IMR-90 (cell line): Measurements from ENCODE around the gene USP30. TPM values are rescaled to one million over a fixed set of nuclear protein-coding genes. Genes with fewer than 3 reads are reported as not detected.

ENCODE experiments used
- ATAC-seq: fragments of 200-7000 bp; cut with Tn5 transposase; 2 replicates; pipeline ENCODE4 v1.9.1; 2020; ENCODE audit warnings: low read depth, mild to moderate bottlenecking, moderate library complexity
- BruUV-seq: library from RNA; stranded (reverse); fragments of 400-500 nt; replicated peaks from 2 replicates; lab custom pipeline; 2021; lab: Mats Ljungman, UMichigan
- CTCF ChIA-PET: fragments of 300-600 bp; formaldehyde crosslinking; extraction: SDS; loops from one replicate; lab custom pipeline; 2021; ENCODE audit warnings: antibody characterized with exemption; lab: Yijun Ruan, JAX
- POLR2A ChIA-PET: fragments of 300-600 bp; sonication (Branson Sonifier 250); formaldehyde crosslinking; loops from one replicate; lab custom pipeline; 2022; ENCODE audit warnings: antibody characterized with exemption; ENCODE audit not compliant: unreplicated experiment; lab: Charles Lee
- DNase-seq: peaks from one replicate; pipeline ENCODE4 v3.0.0; 2013
- H2AFZ ChIP-seq: replicated peaks from 2 replicates; pipeline ENCODE3; 2013; ENCODE audit warnings: low read length, mild to moderate bottlenecking; ENCODE audit not compliant: poor library complexity
- H2AK5ac ChIP-seq: 2 replicates; pipeline ENCODE4 v1.6.1; 2013; ENCODE audit warnings: low read depth, low read length, inconsistent platforms
- H2AK9ac ChIP-seq: replicated peaks from 2 replicates; pipeline ENCODE3; 2013; ENCODE audit warnings: mild to moderate bottlenecking, low read depth, low read length, moderate library complexity; ENCODE audit not compliant: poor library complexity
- H2BK120ac ChIP-seq: 2 replicates; pipeline ENCODE4 v1.6.1; 2013; ENCODE audit warnings: low read depth, low read length, inconsistent platforms
- H2BK15ac ChIP-seq: 3 replicates; pipeline ENCODE4 v1.6.1; 2013; ENCODE audit warnings: low read depth, low read length, inconsistent platforms
- H2BK20ac ChIP-seq: 2 replicates; pipeline ENCODE4 v1.6.1; 2013; ENCODE audit warnings: low read depth, mild to moderate bottlenecking, inconsistent platforms, low read length, moderate library complexity
- H2BK5ac ChIP-seq: 2 replicates; pipeline ENCODE4 v1.6.1; 2013; ENCODE audit warnings: mild to moderate bottlenecking, low read depth, low read length, inconsistent platforms; ENCODE audit not compliant: poor library complexity, severe bottlenecking
- H3K14ac ChIP-seq: replicated peaks from 2 replicates; pipeline ENCODE4 v1.6.1; 2013; ENCODE audit warnings: low read depth, low read length, inconsistent platforms
- H3K18ac ChIP-seq: 2 replicates; pipeline ENCODE4 v1.6.1; 2013; ENCODE audit warnings: low read depth, low read length, control low read depth
- H3K23ac ChIP-seq: 2 replicates; pipeline ENCODE4 v1.6.1; 2013; ENCODE audit warnings: low read depth, low read length, inconsistent platforms
- H3K27ac ChIP-seq: 2 replicates; pipeline ENCODE4 v1.5.1; 2013; ENCODE audit warnings: mild to moderate bottlenecking, control low read depth, low read length; ENCODE audit not compliant: insufficient read depth
- H3K27me3 ChIP-seq: 2 replicates; pipeline ENCODE4 v1.6.1; 2013; ENCODE audit warnings: low read length; ENCODE audit not compliant: control insufficient read depth, insufficient read depth
- H3K36me3 ChIP-seq: 2 replicates; pipeline ENCODE4 v1.6.1; 2013; ENCODE audit warnings: low read length, mixed read lengths; ENCODE audit not compliant: control insufficient read depth, insufficient read depth
- H3K4ac ChIP-seq: 2 replicates; pipeline ENCODE4 v1.6.1; 2013; ENCODE audit warnings: low read depth, low read length, inconsistent platforms
- H3K4me1 ChIP-seq: 2 replicates; pipeline ENCODE4 v1.6.1; 2013; ENCODE audit warnings: low read length, mixed read lengths; ENCODE audit not compliant: control insufficient read depth, insufficient read depth
- H3K4me2 ChIP-seq: 2 replicates; pipeline ENCODE4 v1.6.1; 2013; ENCODE audit warnings: low read depth, mild to moderate bottlenecking, control low read depth, low read length, moderate library complexity
- H3K4me3 ChIP-seq: 2 replicates; pipeline ENCODE4 v1.5.1; 2013; ENCODE audit warnings: low read depth, mild to moderate bottlenecking, control low read depth, low read length, moderate library complexity; ENCODE audit not compliant: insufficient read depth
- H3K56ac ChIP-seq: 2 replicates; pipeline ENCODE4 v1.6.1; 2013; ENCODE audit warnings: low read length, inconsistent platforms; ENCODE audit not compliant: insufficient read depth; ENCODE audit errors: extremely low read depth
- H3K79me1 ChIP-seq, 2 experiments: 2 replicates each; pipeline ENCODE4 v1.6.1; 2013; ENCODE audit warnings: low read length in 2 of 2, inconsistent platforms in 1 of 2, low read depth in 1 of 2
- H3K9ac ChIP-seq: 2 replicates; pipeline ENCODE4 v1.6.1; 2013; ENCODE audit warnings: low read depth, low read length, control low read depth
- H3K9me1 ChIP-seq: 2 replicates; pipeline ENCODE4 v1.6.1; 2013; ENCODE audit warnings: low read length, inconsistent platforms; ENCODE audit not compliant: insufficient read depth
- H3K9me3 ChIP-seq: 2 replicates; pipeline ENCODE4 v1.6.1; 2013; ENCODE audit warnings: low read length; ENCODE audit not compliant: control insufficient read depth, insufficient read depth
- H4K20me1 ChIP-seq: 2 replicates; pipeline ENCODE4 v1.6.1; 2013; ENCODE audit warnings: low read length, inconsistent platforms; ENCODE audit not compliant: insufficient read depth
- H4K5ac ChIP-seq: 2 replicates; pipeline ENCODE4 v1.6.1; 2013; ENCODE audit warnings: mild to moderate bottlenecking, low read depth, low read length, control low read depth
- H4K8ac ChIP-seq, 2 experiments: 2 replicates each; pipeline ENCODE4 v1.6.1; 2013; ENCODE audit warnings: low read depth in 2 of 2, low read length in 2 of 2, control low read depth in 1 of 2, inconsistent platforms in 1 of 2
- H4K91ac ChIP-seq: 2 replicates; pipeline ENCODE4 v1.6.1; 2013; ENCODE audit warnings: low read depth, low read length, inconsistent platforms; ENCODE audit not compliant: insufficient read depth
- BHLHE40 ChIP-seq: fragments of 150-350 bp; IDR thresholded peaks from 2 replicates; pipeline ENCODE4 v1.6.1; 2016; ENCODE audit warnings: mild to moderate bottlenecking, low read depth, low read length
- CEBPB ChIP-seq: IDR thresholded peaks from 2 replicates; pipeline ENCODE4 v1.6.1; 2012; ENCODE audit warnings: low read depth, low read length, improper control_type of control experiment
- CHD1 ChIP-seq: IDR thresholded peaks from 2 replicates; pipeline ENCODE4 v1.6.1; 2012; ENCODE audit warnings: low read depth, low read length, improper control_type of control experiment
- CTCF ChIP-seq: conservative IDR thresholded peaks from 2 replicates; pipeline ENCODE4 v1.5.1; 2012; ENCODE audit warnings: mild to moderate bottlenecking, low read depth, low read length, improper control_type of control experiment
- ELK1 ChIP-seq: fragments of 150-350 bp; IDR thresholded peaks from 2 replicates; pipeline ENCODE4 v1.6.1; 2016; ENCODE audit warnings: low read depth, mild to moderate bottlenecking, low read length, moderate library complexity, borderline replicate concordance
- FOS ChIP-seq: fragments of 150-350 bp; IDR thresholded peaks from 2 replicates; pipeline ENCODE4 v1.6.1; 2016; ENCODE audit warnings: low read depth, low read length
- MAFK ChIP-seq: IDR thresholded peaks from 2 replicates; pipeline ENCODE4 v1.6.1; 2012; ENCODE audit warnings: low read depth, low read length, improper control_type of control experiment
- MAZ ChIP-seq: IDR thresholded peaks from 2 replicates; pipeline ENCODE4 v1.6.1; 2012; ENCODE audit warnings: low read depth, mild to moderate bottlenecking, low read length, improper control_type of control experiment, moderate library complexity, borderline replicate concordance
- NFE2L2 ChIP-seq: fragments of 150-350 bp; IDR thresholded peaks from 2 replicates; pipeline ENCODE4 v1.6.1; 2016; ENCODE audit warnings: low read depth, mild to moderate bottlenecking, low read length
- POLR2A ChIP-seq: IDR thresholded peaks from 2 replicates; pipeline ENCODE4 v1.6.1; 2012; ENCODE audit warnings: mild to moderate bottlenecking, low read depth, low read length
- RAD21 ChIP-seq: IDR thresholded peaks from 2 replicates; pipeline ENCODE4 v1.6.1; 2012; ENCODE audit warnings: low read length, improper control_type of control experiment
- RFX5 ChIP-seq: IDR thresholded peaks from 2 replicates; pipeline ENCODE4 v1.8.0; 2012; ENCODE audit warnings: low read depth, mild to moderate bottlenecking, low read length, moderate library complexity
- SMC3 ChIP-seq: fragments of 150-350 bp; IDR thresholded peaks from 2 replicates; pipeline ENCODE4 v1.6.1; 2016; ENCODE audit warnings: low read depth, mild to moderate bottlenecking, antibody characterized with exemption, low read length, moderate library complexity
- USF2 ChIP-seq: fragments of 150-350 bp; IDR thresholded peaks from 2 replicates; pipeline ENCODE4 v1.6.1; 2017; ENCODE audit warnings: mild to moderate bottlenecking, antibody characterized with exemption, low read length, low read depth
- WGBS, 2 experiments: methylation state at CpG; one replicate each; pipeline versions ENCODE4 v1.1.5 to v1.1.7; 2013; ENCODE audit warnings: missing lambda C conversion rate in 2 of 2; ENCODE audit not compliant: insufficient read length in 1 of 2; ENCODE audit errors: extremely low coverage in 2 of 2; 5-methylcytosine and 5-hydroxymethylcytosine counted together
- dilution Hi-C: fragments of 300-500 bp; cut with HindIII; formaldehyde crosslinking; loops from one replicate; pipeline ENCODE4 v1.14.3; 2018; ENCODE audit warnings: low sequenced_read_pairs; ENCODE audit not compliant: unreplicated experiment
- in situ Hi-C: fragments of 300-500 bp; cut with MboI; formaldehyde crosslinking; loops from 3 replicates; pipeline ENCODE4 v1.14.3; 2019; ENCODE audit warnings: low sequenced_read_pairs, inconsistent platforms, mixed read lengths
- intact Hi-C: fragments of 100-400 bp; cut with micrococcal nuclease; formaldehyde crosslinking; loops from 2 replicates; pipeline ENCODE4 v1.10.0; 2022
- polyA plus RNA-seq, 3 experiments: library from polyadenylated mRNA; depleted of rRNA; stranded (reverse); fragments of >200 nt; gene quantifications; 2 replicates each; pipeline ENCODE4 v1.2.3, GENCODE V29; 2012; ENCODE audit warnings: low replicate concordance in 1 of 3
- total RNA-seq: library from RNA; depleted of rRNA; stranded (reverse); fragments of >200 nt; gene quantifications from 2 replicates; pipeline ENCODE4 v1.2.3, GENCODE V29; 2012

Gene USP30
- total and polyA plus RNA-seq, 2 of the 4 experiments (the other 2 are of a cell fraction), result 10.4 to 11.2 TPM

GRCh38 chr12:109057376-109057775 lies 5.0 kb downstream of the USP30 start:
- 0 out of 2 replicates have a peak, but pooled peaks cover 4% of the 10 kb centered on the region for H3K4me1 ChIP-seq
- no peak overlapping the region for H2AK5ac ChIP-seq
- ATAC-seq (no peak), DNase-seq (no peak)
- H4K91ac ChIP-seq, result no peak overlapping the region
- H2AK9ac ChIP-seq, result no peak overlapping the region
- dilution Hi-C loops (no loop called here), in situ Hi-C loops (no loop called here), intact Hi-C loops (no loop called here)
- ChIA-PET POLR2A (no interaction called here), CTCF (no interaction called here)
- no peak overlapping the region for H3K9ac ChIP-seq
- H3K14ac ChIP-seq, result no peak overlapping the region
- H3K9me3 ChIP-seq, result no peaks in the 10 kb centered on the region
- no peak for TF ChIP-seq RFX5
- no peak for TF ChIP-seq NFE2L2
- TF ChIP-seq USF2, result no peak
- TF ChIP-seq CTCF, result no peak
- no peak for TF ChIP-seq MAFK
- no peak for TF ChIP-seq CHD1
- TF ChIP-seq BHLHE40, result no peak
- no peak for TF ChIP-seq SMC3
- no peak for TF ChIP-seq CEBPB
- no peak for TF ChIP-seq FOS
- no peak for TF ChIP-seq RAD21
- TF ChIP-seq ELK1, result no peak
- TF ChIP-seq POLR2A, result no peak
- TF ChIP-seq MAZ, result no peak
- H2BK5ac ChIP-seq, result no peak overlapping the region
- no peak overlapping the region for H3K23ac ChIP-seq
- no peak overlapping the region for H4K8ac ChIP-seq
- no peak overlapping the region for H3K4me2 ChIP-seq
- no peak overlapping the region for H3K56ac ChIP-seq
- no peak overlapping the region for H2BK15ac ChIP-seq
- no peak overlapping the region for H3K4ac ChIP-seq
- H3K9me1 ChIP-seq, result peaks cover 5% of the 10 kb centered on the region
- no peaks in the 10 kb centered on the region for H3K27me3 ChIP-seq
- H4K5ac ChIP-seq, result no peak overlapping the region
- H4K20me1 ChIP-seq, result no peaks in the 10 kb centered on the region
- no TSS peak for BruUV-seq
- no peak overlapping the region for H2AFZ ChIP-seq
- H2BK20ac ChIP-seq, result no peak overlapping the region
- no peak overlapping the region for H3K18ac ChIP-seq
- H3K36me3 ChIP-seq, result peaks cover 5% of the 10 kb centered on the region
- peaks cover 11 to 15% of the 10 kb centered on the region in 2 experiments; a peak in 3 of 4 replicates for H3K79me1 ChIP-seq
- no peak overlapping the region for H3K27ac ChIP-seq
- H3K4me3 ChIP-seq, result no peak overlapping the region
- no CpG with 5 or more reads among the region's 1 CpG for whole genome bisulfite sequencing, 2 experiments
- no peak overlapping the region for H2BK120ac ChIP-seq
